Effector CD4-positive, alpha-beta T cell (primary cell): ENCODE results near the gene SORBS1.

Experiments used
- DNase-seq: peaks from one replicate; pipeline ENCODE4 v3.0.0-alpha.2; 2020

The SORBS1 gene

GRCh38 chr10:95539560-95540284, 21.4 kb downstream of the SORBS1 start:
- no peak for DNase-seq

- no peak for DNase-seq
These were observed 22.8 kb downstream of the SORBS1 start for GRCh38 chr10:95538412-95538811.

GRCh38 chr10:95537542-95537927, 23.6 kb downstream of the SORBS1 start:
- no peak for DNase-seq

GRCh38 chr10:95536894-95537541, 24.2 kb downstream of the SORBS1 start:
- DNase-seq: no peak

- no peak for DNase-seq
These were observed 25.2 kb downstream of the SORBS1 start for GRCh38 chr10:95536017-95536416.

- DNase-seq: no peak
These were observed 25.6 kb downstream of the SORBS1 start for GRCh38 chr10:95535526-95535925.

GRCh38 chr10:95533590-95533989, 27.6 kb downstream of the SORBS1 start:
- no peak for DNase-seq

- no peak for DNase-seq
These were observed 28.6 kb downstream of the SORBS1 start for GRCh38 chr10:95532536-95532935.

- DNase-seq: no peak
These were observed 29.2 kb downstream of the SORBS1 start for GRCh38 chr10:95531994-95532399.

GRCh38 chr10:95531058-95531809, 29.9 kb downstream of the SORBS1 start:
- no peak for DNase-seq

GRCh38 chr10:95530561-95530960, 30.6 kb downstream of the SORBS1 start:
- no peak for DNase-seq

- no peak for DNase-seq
These were observed 31.1 kb downstream of the SORBS1 start for GRCh38 chr10:95530029-95530428.

GRCh38 chr10:95526044-95526443, 35.1 kb downstream of the SORBS1 start:
- no peak for DNase-seq

GRCh38 chr10:95525033-95525418, 36.1 kb downstream of the SORBS1 start:
- no peak for DNase-seq

- DNase-seq: no peak
These were observed 36.7 kb downstream of the SORBS1 start for GRCh38 chr10:95524358-95525032.

GRCh38 chr10:95522117-95522516, 39.1 kb downstream of the SORBS1 start:
- no peak for DNase-seq

- DNase-seq: no peak
These were observed 40.6 kb downstream of the SORBS1 start for GRCh38 chr10:95520617-95521016.

GRCh38 chr10:95518455-95519452, 42.4 kb downstream of the SORBS1 start:
- no peak for DNase-seq

- DNase-seq: no peak
These were observed 43.4 kb downstream of the SORBS1 start for GRCh38 chr10:95517536-95518454.

- DNase-seq: no peak
These were observed 44.3 kb downstream of the SORBS1 start for GRCh38 chr10:95516774-95517373.
